GM10248 (cell line): ENCODE data around the gene ASXL3.

Experiments used
- CTCF ChIA-PET: fragments of 300-600 bp; sonication (Branson Sonifier 250); formaldehyde crosslinking; extraction: SDS; loops from one replicate; lab custom pipeline; 2021; ENCODE audit warnings: antibody characterized with exemption; lab: Yijun Ruan, JAX
- POLR2A ChIA-PET: fragments of 350-650 bp; sonication (Branson Sonifier 250); formaldehyde crosslinking; extraction: SDS; loops from one replicate; lab custom pipeline; 2020; ENCODE audit warnings: antibody characterized with exemption; lab: Yijun Ruan, JAX
- DNase-seq: peaks from one replicate; pipeline ENCODE4 v3.0.0; 2012; ENCODE audit errors: extremely low spot score
- TF ChIP-seq, protein P1 (sequence below): IDR thresholded peaks from 2 replicates; pipeline ENCODE4 v1.5.1; 2012; ENCODE audit warnings: mild to moderate bottlenecking, low read depth; ENCODE audit errors: extremely low read depth, missing control alignments, control extremely low read depth

Gene ASXL3

DNA sequence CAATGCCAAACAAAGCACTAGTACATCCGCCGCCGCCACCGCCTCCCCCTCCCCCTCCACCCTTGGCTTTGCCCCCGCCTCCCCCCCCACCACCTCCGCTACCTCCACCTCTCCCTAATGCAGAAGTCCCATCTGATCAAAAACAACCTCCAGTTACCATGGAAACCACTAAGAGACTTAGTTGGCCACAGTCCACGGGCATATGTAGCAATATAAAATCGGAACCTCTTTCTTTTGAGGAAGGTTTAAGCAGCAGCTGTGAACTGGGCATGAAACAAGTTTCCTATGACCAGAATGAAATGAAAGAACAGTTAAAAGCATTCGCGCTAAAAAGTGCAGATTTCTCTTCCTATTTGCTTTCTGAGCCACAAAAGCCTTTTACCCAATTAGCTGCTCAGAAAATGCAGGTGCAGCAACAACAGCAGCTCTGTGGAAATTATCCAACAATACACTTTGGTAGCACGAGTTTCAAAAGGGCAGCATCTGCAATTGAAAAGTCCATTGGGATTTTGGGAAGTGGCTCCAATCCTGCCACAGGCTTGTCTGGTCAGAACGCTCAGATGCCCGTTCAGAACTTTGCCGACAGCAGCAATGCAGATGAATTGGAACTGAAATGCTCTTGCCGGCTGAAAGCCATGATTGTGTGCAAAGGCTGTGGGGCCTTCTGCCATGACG lies 168.0 kb downstream of the ASXL3 start:
- CTCF ChIA-PET: interaction anchor here (1.3 to 2.2 kb wide), 2 partner anchors 13 to 17 kb away, joined by 3 to 8 read pairs; no protein-coding TSS in a partner anchor
- TF ChIP-seq, protein P1, sequence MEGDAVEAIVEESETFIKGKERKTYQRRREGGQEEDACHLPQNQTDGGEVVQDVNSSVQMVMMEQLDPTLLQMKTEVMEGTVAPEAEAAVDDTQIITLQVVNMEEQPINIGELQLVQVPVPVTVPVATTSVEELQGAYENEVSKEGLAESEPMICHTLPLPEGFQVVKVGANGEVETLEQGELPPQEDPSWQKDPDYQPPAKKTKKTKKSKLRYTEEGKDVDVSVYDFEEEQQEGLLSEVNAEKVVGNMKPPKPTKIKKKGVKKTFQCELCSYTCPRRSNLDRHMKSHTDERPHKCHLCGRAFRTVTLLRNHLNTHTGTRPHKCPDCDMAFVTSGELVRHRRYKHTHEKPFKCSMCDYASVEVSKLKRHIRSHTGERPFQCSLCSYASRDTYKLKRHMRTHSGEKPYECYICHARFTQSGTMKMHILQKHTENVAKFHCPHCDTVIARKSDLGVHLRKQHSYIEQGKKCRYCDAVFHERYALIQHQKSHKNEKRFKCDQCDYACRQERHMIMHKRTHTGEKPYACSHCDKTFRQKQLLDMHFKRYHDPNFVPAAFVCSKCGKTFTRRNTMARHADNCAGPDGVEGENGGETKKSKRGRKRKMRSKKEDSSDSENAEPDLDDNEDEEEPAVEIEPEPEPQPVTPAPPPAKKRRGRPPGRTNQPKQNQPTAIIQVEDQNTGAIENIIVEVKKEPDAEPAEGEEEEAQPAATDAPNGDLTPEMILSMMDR: no peak
- POLR2A ChIA-PET: no interaction called here

DNA sequence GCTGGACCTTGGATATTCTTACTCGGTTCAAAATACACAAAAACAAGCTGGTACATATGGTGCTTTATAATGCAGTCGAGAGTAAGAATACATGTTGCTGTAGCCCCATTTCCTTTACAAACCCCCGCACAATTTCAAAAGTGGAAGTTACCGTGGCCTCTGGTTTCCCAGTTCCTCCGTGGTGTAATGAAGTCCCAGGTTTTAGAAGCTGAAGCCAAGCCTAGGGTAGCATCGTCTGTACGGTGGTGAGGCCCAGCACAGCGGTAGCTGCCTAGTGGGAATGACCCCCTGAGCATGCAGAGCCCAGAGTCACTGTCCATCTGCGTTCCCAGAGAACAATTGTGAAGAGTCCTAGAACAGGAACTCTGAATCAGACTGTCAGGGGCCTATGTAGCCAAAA lies 171.8 kb downstream of the ASXL3 start:
- ChIA-PET POLR2A (no interaction called here), CTCF (interaction anchor here (1.0 to 1.2 kb wide), 3 partner anchors 8 to 14 kb away, joined by 3 to 5 read pairs (median 3); no protein-coding TSS in a partner anchor)
- TF ChIP-seq, protein P1: no peak
- DNase-seq: no peak

More for the DNA sequence above, 168.0 kb downstream of the ASXL3 start:
- DNase-seq: no peak

DNA sequence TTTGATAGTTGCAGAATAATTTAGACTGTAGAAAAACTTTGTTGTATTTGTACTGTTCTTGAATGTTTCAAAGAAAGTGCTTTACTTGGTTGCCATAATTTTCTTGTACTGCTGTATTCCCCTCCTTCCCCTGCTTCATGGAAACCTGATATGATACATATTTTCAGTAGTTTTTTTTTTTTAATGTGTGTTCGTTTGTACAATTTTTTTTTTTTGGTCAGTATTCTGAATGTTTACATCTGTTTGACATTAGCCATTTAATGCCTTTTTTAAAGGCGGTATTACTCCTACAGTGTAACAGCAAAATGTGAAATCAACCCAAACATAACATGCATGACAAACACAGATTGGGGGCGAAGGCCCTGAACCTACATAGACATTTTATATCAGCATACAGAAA lies 172.3 kb downstream of the ASXL3 start:
- TF ChIP-seq, protein P1: no peak
- POLR2A ChIA-PET: no interaction called here
- no peak for DNase-seq
- CTCF ChIA-PET: interaction anchor here (1.0 to 1.2 kb wide), 3 partner anchors 7 to 14 kb away, joined by 3 to 5 read pairs (median 3); no protein-coding TSS in a partner anchor

DNA sequence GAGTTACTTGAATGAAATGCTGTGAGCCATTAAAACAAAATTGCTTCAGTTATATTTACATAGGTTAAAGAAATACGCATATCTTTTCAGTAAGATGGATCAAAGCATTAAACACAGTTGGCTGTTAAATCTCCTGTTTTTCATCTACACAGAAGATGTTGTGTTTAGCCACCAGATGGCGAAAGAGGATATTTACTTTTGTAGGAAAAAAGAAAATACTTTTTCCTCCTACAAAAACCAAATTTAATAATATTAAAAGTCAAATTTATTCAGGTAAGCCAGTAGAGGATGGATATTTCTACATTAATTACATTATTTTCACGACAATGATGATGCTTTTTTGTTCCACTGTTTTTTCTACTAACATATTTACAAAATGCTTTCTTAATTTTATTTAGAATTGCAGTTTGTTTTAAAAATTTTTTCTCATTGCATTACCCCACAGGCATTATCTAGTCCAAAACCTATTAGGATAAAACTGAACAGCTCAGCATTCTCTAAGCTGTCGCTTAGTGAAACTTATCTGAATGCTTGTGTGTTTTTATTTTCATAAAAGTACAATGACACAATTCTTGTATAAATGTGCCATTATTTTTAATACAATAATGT lies 173.7 kb downstream of the ASXL3 start:
- POLR2A ChIA-PET: no interaction called here
- CTCF ChIA-PET: no interaction called here
- DNase-seq: no peak
- TF ChIP-seq, protein P1: peak; percentile 55

DNA sequence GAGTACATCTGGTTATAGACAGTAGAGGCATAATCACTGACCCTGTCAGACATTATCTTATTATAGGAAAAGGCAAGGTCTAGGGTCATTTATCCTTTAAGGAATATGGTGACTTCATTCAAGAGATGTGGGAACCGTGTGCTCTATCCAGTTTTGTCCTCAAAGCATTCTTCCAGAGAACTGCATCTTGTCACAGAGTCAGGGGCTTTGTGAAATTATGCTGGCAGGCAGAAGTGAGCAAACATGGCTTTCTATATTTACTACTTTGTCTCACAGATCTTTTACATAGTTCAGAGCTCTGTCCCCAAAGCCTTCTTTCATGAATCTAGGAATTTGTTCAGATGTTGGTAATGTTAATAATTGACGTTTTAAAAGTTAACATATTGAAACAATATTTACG lies 177.4 kb downstream of the ASXL3 start:
- POLR2A ChIA-PET: no interaction called here
- TF ChIP-seq, protein P1: no peak
- CTCF ChIA-PET: interaction anchor here (1.0 to 1.5 kb wide), 2 partner anchors 10 to 523 kb away, joined by 3 to 4 read pairs; no protein-coding TSS in a partner anchor
- DNase-seq: no peak

DNA sequence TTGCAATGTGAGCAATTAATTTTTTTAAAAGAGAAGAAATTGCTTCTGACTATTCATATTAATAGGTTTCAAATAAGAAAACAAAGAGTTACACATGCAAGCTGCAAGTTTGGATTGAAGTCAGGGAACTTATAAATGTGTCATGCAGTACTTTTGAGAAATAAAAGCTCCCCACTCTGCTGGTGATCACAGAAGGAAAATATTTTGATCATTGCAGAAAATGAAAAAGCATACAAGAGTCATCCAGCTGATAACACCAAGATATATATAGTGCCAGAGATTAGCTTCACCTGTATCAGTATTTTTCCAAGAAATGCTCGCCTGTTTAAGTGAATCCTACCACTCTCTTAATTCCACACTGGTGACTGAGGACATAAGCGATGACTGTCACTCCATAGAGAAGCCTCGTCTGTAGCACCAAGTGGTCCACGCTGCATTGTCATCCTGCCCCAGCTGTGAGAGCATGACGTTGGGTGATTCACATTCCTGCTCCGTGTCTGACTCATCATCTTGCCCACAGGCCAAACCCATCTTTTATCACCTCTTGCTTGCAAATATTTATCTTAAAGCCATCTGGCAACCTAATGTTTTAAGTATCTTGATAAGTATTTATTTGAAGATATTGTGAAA lies 178.0 kb downstream of the ASXL3 start:
- CTCF ChIA-PET: interaction anchor here (1.0 to 1.5 kb wide), 2 partner anchors 9 to 524 kb away, joined by 3 to 4 read pairs; no protein-coding TSS in a partner anchor
- TF ChIP-seq, protein P1: no peak
- DNase-seq: no peak
- POLR2A ChIA-PET: no interaction called here
